GM12872 (cell line): ENCODE results near the gene C10orf90.

Experiments used
- CTCF ChIP-seq: IDR thresholded peaks from 3 replicates; pipeline ENCODE4 v1.5.1; 2011; ENCODE audit warnings: low read depth, mild to moderate bottlenecking, low read length, moderate library complexity; ENCODE audit not compliant: insufficient read depth

Gene C10orf90

DNA sequence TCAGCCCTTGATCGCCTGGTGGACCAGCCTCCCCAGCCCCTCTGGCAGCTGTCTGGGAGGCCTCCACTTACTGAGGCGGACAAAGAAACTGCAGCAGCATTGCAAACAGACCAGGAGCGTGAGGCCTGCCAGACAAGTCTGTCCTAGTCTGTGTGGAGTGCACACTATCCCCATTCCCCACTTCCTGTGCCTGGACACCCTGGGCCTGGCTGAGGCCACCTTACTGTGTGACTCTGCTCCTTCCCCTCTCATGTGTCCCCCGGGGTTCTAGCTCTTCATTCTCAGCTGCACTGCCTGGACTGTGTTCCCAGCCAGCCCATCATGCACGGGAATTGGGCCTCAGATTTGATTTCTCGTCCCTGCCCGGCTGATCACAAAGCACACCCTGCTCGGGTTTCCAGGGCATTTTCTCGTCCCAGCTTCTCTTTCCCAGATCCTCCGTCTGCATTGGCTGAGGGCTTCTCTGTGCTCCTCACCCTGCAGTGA lies 16.7 kb upstream of the C10orf90 start:
- TF ChIP-seq CTCF: no peak

DNA sequence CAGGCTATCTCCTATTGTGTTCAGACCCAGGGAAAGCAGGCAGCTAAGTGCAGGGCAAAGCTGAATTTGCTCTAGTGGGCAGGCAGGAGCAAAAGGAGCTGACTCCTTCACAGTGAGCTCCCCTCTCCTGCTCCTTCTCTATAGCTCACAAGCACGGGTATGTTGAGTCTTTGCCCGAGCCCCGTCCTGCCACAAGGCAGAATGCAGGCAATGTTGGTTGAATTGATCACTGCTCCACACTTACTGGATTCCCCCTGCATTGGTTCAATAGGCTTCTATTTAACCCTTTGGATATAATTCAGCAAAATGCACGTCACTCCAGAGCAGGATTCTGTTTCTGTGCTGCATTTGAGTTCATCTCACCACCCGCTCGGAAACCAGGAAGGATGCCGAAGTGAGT lies 16.2 kb upstream of the C10orf90 start:
- TF ChIP-seq CTCF: no peak

DNA sequence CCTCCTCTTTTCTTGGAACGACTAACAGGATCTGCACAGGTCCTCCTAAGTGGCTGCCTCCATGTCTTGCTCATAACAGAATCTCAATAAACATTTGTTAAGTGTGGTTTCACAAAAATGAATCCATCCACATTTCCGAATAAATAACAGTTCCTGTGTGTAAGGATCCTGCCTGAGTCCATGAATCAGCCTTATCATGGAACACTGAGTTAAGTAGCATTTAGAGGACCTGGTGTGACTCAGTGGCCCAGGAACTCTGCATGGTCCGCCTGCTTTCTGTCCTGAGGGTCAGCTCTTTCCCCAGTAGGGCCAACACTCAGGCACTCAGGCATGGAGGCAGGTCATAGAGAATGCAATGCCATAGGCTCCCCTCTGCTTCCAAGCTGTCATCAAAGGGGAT lies 15.8 kb upstream of the C10orf90 start:
- no peak for TF ChIP-seq CTCF

DNA sequence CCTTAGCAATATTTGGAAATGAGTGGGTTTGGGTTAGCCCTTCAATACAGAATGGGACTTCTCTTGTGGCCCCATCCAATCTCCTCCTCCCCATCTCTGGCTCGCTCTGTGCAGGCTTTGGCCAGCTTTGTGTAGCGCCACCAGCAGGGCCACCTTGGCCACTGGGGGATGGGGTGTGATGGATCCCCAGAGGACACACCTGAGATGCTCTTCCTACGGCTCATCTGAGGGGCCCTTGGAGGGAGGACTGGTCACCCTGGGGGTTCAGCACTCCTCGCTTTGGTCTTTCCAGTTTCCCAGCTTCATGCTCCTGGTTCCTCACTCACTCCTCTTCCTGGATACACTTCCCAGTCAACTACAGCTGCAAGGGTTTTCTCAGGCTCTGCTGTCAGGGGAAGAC lies 15.3 kb upstream of the C10orf90 start:
- no peak for TF ChIP-seq CTCF

DNA sequence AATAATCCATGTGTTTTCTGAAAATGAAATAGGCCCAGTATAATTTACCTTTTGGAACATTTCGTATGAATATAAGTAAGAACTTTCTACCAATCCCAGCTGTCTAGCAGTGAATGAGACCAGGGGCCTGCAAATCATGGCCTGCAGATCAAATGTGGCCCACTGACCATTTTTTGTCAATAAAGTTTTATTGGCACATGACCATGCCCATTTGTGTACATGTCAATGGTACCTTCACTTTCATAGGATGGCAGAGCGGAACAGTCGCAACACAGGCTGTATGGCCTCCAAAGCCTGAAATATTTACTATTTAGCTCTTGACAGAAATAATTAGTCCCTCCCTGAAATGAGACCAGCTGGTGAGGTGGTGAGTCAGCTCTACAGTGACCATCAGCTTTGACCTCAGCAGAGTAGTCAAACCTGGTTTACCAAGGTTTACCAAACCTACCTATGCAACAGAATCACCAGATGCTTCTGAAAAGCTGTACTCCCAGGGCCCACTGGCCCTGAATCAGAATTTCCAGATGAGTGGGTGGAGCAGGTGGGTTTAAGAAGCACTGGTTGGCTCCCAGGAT lies 13.8 kb upstream of the C10orf90 start:
- no peak for TF ChIP-seq CTCF

GRCh38 chr10:126683466-126683865 lies 13.0 kb upstream of the C10orf90 start:
- TF ChIP-seq CTCF: no peak

GRCh38 chr10:126675656-126676438 lies 5.4 kb upstream of the C10orf90 start:
- TF ChIP-seq CTCF: no peak
